Activated naive CD4-positive, alpha-beta T cell (primary cell): ENCODE results near the gene CSNK2A3.
"Not testable (repeated sequence)": the region's sequence is repeated elsewhere in the genome, so short reads cannot be mapped to it uniquely, and the experiment has no call there.

Experiments used
- DNase-seq, 4 experiments: peaks; one replicate each; lab custom pipeline; 2025; lab: John Stamatoyannopoulos, UW

Gene CSNK2A3

GRCh38 chr11:11352878-11353277 lies at the start of gene CSNK2A3:
Gene CSNK2A3, minus strand, starts transcription at chr11:11353250. Its CDS starts 131 bp downstream, at chr11:11353119.
- DNase-seq: not testable (repeated sequence)

GRCh38 chr11:11401960-11402535 lies 49.0 kb upstream of the CSNK2A3 start:
- no peak for DNase-seq

- no peak for DNase-seq
Observed at GRCh38 chr11:11400635-11401232, 47.7 kb upstream of the CSNK2A3 start.

GRCh38 chr11:11400121-11400520 lies 47.1 kb upstream of the CSNK2A3 start:
- no peak for DNase-seq

- no peak for DNase-seq
Observed at GRCh38 chr11:11397781-11398180, 44.7 kb upstream of the CSNK2A3 start.

GRCh38 chr11:11397036-11397415 lies 44.0 kb upstream of the CSNK2A3 start:
- DNase-seq: no peak

- no peak for DNase-seq
Observed at GRCh38 chr11:11396301-11397035, 43.4 kb upstream of the CSNK2A3 start.

GRCh38 chr11:11395126-11395525 lies 42.1 kb upstream of the CSNK2A3 start:
- no peak for DNase-seq

GRCh38 chr11:11394241-11394640 lies 41.2 kb upstream of the CSNK2A3 start:
- no peak for DNase-seq

- no peak for DNase-seq
Observed at GRCh38 chr11:11391796-11392463, 38.9 kb upstream of the CSNK2A3 start.

GRCh38 chr11:11391169-11391568 lies 38.1 kb upstream of the CSNK2A3 start:
- no peak for DNase-seq

- no peak for DNase-seq
Observed at GRCh38 chr11:11390068-11390771, 37.2 kb upstream of the CSNK2A3 start.

GRCh38 chr11:11389238-11389637 lies 36.2 kb upstream of the CSNK2A3 start:
- no peak for DNase-seq

GRCh38 chr11:11387622-11388305 lies 34.7 kb upstream of the CSNK2A3 start:
- DNase-seq: no peak

- DNase-seq: no peak
Observed at GRCh38 chr11:11387207-11387606, 34.2 kb upstream of the CSNK2A3 start.

GRCh38 chr11:11384829-11385228 lies 31.8 kb upstream of the CSNK2A3 start:
- DNase-seq: no peak

GRCh38 chr11:11383995-11384394 lies 30.9 kb upstream of the CSNK2A3 start:
- DNase-seq: no peak

- no peak for DNase-seq
Observed at GRCh38 chr11:11382858-11383532, 29.9 kb upstream of the CSNK2A3 start.

GRCh38 chr11:11381471-11382105 lies 28.5 kb upstream of the CSNK2A3 start:
- no peak for DNase-seq

- no peak for DNase-seq
Observed at GRCh38 chr11:11380883-11381282, 27.8 kb upstream of the CSNK2A3 start.

- no peak for DNase-seq
Observed at GRCh38 chr11:11380340-11380739, 27.3 kb upstream of the CSNK2A3 start.
